SU-DHL-6 (cell line): ENCODE results near the gene FAM177A1.

ENCODE experiments used
- EZH2phosphoT487 ChIP-seq: fragments of 200-600 bp; sonication (generic), shearing (Covaris generic); conservative IDR thresholded peaks from 2 replicates; pipeline ENCODE4 v1.6.1; 2018; ENCODE audit warnings: mild to moderate bottlenecking, antibody characterized with exemption, low read length, moderate library complexity, mixed read lengths
- TF ChIP-seq, protein P1 (sequence below): fragments of 200-600 bp; sonication (generic); IDR thresholded peaks from one replicate; pipeline ENCODE4 v1.5.1; 2017; ENCODE audit warnings: antibody characterized with exemption, mild to moderate bottlenecking, low read length, moderate library complexity; ENCODE audit not compliant: insufficient read depth, poor library complexity, severe bottlenecking

DNA sequence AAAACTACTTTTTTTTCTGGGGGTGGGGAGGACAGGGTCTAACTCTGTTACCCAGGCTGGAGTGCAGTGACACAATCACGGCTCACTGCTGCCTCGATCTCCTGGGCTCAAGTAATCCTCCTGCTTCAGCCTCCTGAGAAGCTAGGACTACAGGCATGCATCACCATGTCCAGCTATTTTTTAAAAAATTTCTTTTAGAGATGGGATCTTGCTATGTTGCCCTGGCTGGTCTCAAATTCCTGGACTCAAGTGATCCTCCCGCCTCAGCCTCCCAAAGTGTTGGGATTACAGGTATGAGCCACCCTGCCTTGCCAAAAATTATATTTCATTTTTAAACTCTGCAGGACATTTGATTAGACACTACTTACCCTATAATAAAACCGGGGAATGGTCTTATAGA is 70.2 kb downstream of the FAM177A1 start:
- TF ChIP-seq, protein P1, sequence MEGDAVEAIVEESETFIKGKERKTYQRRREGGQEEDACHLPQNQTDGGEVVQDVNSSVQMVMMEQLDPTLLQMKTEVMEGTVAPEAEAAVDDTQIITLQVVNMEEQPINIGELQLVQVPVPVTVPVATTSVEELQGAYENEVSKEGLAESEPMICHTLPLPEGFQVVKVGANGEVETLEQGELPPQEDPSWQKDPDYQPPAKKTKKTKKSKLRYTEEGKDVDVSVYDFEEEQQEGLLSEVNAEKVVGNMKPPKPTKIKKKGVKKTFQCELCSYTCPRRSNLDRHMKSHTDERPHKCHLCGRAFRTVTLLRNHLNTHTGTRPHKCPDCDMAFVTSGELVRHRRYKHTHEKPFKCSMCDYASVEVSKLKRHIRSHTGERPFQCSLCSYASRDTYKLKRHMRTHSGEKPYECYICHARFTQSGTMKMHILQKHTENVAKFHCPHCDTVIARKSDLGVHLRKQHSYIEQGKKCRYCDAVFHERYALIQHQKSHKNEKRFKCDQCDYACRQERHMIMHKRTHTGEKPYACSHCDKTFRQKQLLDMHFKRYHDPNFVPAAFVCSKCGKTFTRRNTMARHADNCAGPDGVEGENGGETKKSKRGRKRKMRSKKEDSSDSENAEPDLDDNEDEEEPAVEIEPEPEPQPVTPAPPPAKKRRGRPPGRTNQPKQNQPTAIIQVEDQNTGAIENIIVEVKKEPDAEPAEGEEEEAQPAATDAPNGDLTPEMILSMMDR = no peak
- no peak for TF ChIP-seq EZH2phosphoT487
